Measurements from ENCODE around the gene EPHB1.

Gene EPHB1

GRCh38 chr3:135235541-135235940, 440.5 kb downstream of the EPHB1 start:
- Mint-ChIP-seq H3K36me3 (peaks cover 12% of the 10 kb centered on the region), H3K9me3 (peaks cover 9% of the 10 kb centered on the region), H3K27me3 (no peaks in the 10 kb centered on the region), H3K4me1 (no peaks in the 10 kb centered on the region), H3K27ac (no peak overlapping the region), H3K4me3 (no peak overlapping the region)
- no peak for ATAC-seq

- Mint-ChIP-seq H3K27ac (no peak overlapping the region), H3K4me1 (no peaks in the 10 kb centered on the region), H3K36me3 (peaks cover 12% of the 10 kb centered on the region), H3K9me3 (peaks cover 9% of the 10 kb centered on the region), H3K27me3 (no peaks in the 10 kb centered on the region), H3K4me3 (no peak overlapping the region)
- ATAC-seq, result peak; percentile 31
These were observed 442.5 kb downstream of the EPHB1 start for GRCh38 chr3:135237371-135238143.

GRCh38 chr3:135238236-135238830, 443.3 kb downstream of the EPHB1 start:
- Mint-ChIP-seq H3K27me3 (no peaks in the 10 kb centered on the region), H3K9me3 (peaks cover 9% of the 10 kb centered on the region), H3K36me3 (peaks cover 12% of the 10 kb centered on the region), H3K27ac (no peak overlapping the region), H3K4me1 (no peaks in the 10 kb centered on the region), H3K4me3 (no peak overlapping the region)
- no peak for ATAC-seq

- Mint-ChIP-seq H3K27me3 (no peaks in the 10 kb centered on the region), H3K4me3 (no peak overlapping the region), H3K27ac (no peak overlapping the region), H3K4me1 (no peaks in the 10 kb centered on the region), H3K36me3 (peaks cover 6% of the 10 kb centered on the region), H3K9me3 (peaks cover 4% of the 10 kb centered on the region)
- no peak for ATAC-seq
These were observed 444.0 kb downstream of the EPHB1 start for GRCh38 chr3:135238871-135239614.

- Mint-ChIP-seq H3K27me3 (no peaks in the 10 kb centered on the region), H3K36me3 (peaks cover under 1% of the 10 kb centered on the region), H3K4me3 (no peak overlapping the region), H3K9me3 (no peaks in the 10 kb centered on the region), H3K4me1 (no peaks in the 10 kb centered on the region), H3K27ac (no peak overlapping the region)
- ATAC-seq, result no peak
These were observed 444.5 kb downstream of the EPHB1 start for GRCh38 chr3:135239615-135239884.

- Mint-ChIP-seq H3K4me1 (no peaks in the 10 kb centered on the region), H3K36me3 (no peaks in the 10 kb centered on the region), H3K27ac (no peak overlapping the region), H3K9me3 (no peaks in the 10 kb centered on the region), H3K4me3 (no peak overlapping the region), H3K27me3 (no peaks in the 10 kb centered on the region)
- ATAC-seq, result no peak
These were observed 445.4 kb downstream of the EPHB1 start for GRCh38 chr3:135240426-135240825.

- no peak for ATAC-seq
- Mint-ChIP-seq H3K36me3 (no peaks in the 10 kb centered on the region), H3K27me3 (no peaks in the 10 kb centered on the region), H3K4me1 (no peaks in the 10 kb centered on the region), H3K9me3 (no peaks in the 10 kb centered on the region), H3K27ac (no peak overlapping the region), H3K4me3 (no peak overlapping the region)
These were observed 447.2 kb downstream of the EPHB1 start for GRCh38 chr3:135242285-135242684.

- H3K9me3 Mint-ChIP-seq, result no peaks in the 10 kb centered on the region
These were observed 448.6 kb downstream of the EPHB1 start for GRCh38 chr3:135243616-135244015.

GRCh38 chr3:135246027-135246426, 451.0 kb downstream of the EPHB1 start:
- ATAC-seq, result no peak
- H3K27me3 Mint-ChIP-seq, result no peaks in the 10 kb centered on the region
- H3K36me3 Mint-ChIP-seq, result no peaks in the 10 kb centered on the region
- H3K27ac Mint-ChIP-seq, result no peak overlapping the region
- H3K9me3 Mint-ChIP-seq, result no peaks in the 10 kb centered on the region
- H3K4me1 Mint-ChIP-seq, result no peaks in the 10 kb centered on the region
- H3K4me3 Mint-ChIP-seq, result no peak overlapping the region

More at GRCh38 chr3:135243616-135244015, 448.6 kb downstream of the EPHB1 start:
- Mint-ChIP-seq H3K4me1 (no peaks in the 10 kb centered on the region), H3K36me3 (no peaks in the 10 kb centered on the region), H3K4me3 (no peak overlapping the region), H3K27me3 (no peaks in the 10 kb centered on the region), H3K27ac (no peak overlapping the region)
- no peak for ATAC-seq

- Mint-ChIP-seq H3K4me3 (no peak overlapping the region), H3K9me3 (no peaks in the 10 kb centered on the region), H3K36me3 (no peaks in the 10 kb centered on the region), H3K27me3 (no peaks in the 10 kb centered on the region), H3K27ac (no peak overlapping the region), H3K4me1 (no peaks in the 10 kb centered on the region)
- no peak for ATAC-seq
These were observed 453.2 kb downstream of the EPHB1 start for GRCh38 chr3:135248213-135248612.

- Mint-ChIP-seq H3K27me3 (no peaks in the 10 kb centered on the region), H3K4me1 (no peaks in the 10 kb centered on the region), H3K27ac (no peak overlapping the region), H3K36me3 (no peaks in the 10 kb centered on the region), H3K9me3 (no peaks in the 10 kb centered on the region), H3K4me3 (no peak overlapping the region)
- ATAC-seq, result no peak
These were observed 454.1 kb downstream of the EPHB1 start for GRCh38 chr3:135249186-135249585.

- peaks cover 7% of the 10 kb centered on the region for H3K36me3 Mint-ChIP-seq
- no peak overlapping the region for H3K27ac Mint-ChIP-seq
- no peaks in the 10 kb centered on the region for H3K9me3 Mint-ChIP-seq
These were observed 463.9 kb downstream of the EPHB1 start for GRCh38 chr3:135258916-135259315.

GRCh38 chr3:135260025-135260424, 465.0 kb downstream of the EPHB1 start:
- H3K4me3 Mint-ChIP-seq, result no peak overlapping the region
- peaks cover 7% of the 10 kb centered on the region for H3K36me3 Mint-ChIP-seq
- no peaks in the 10 kb centered on the region for H3K4me1 Mint-ChIP-seq
- peaks cover 6% of the 10 kb centered on the region for H3K27me3 Mint-ChIP-seq
- no peaks in the 10 kb centered on the region for H3K9me3 Mint-ChIP-seq
- no peak for ATAC-seq
- H3K27ac Mint-ChIP-seq, result no peak overlapping the region

More at GRCh38 chr3:135258916-135259315, 463.9 kb downstream of the EPHB1 start:
- ATAC-seq, result no peak
- peaks cover 6% of the 10 kb centered on the region for H3K27me3 Mint-ChIP-seq
- no peak overlapping the region for H3K4me3 Mint-ChIP-seq
- H3K4me1 Mint-ChIP-seq, result no peaks in the 10 kb centered on the region

- ATAC-seq, result no peak
- H3K36me3 Mint-ChIP-seq, result peaks cover 7% of the 10 kb centered on the region
- no peak overlapping the region for H3K4me3 Mint-ChIP-seq
- peaks cover 6% of the 10 kb centered on the region for H3K27me3 Mint-ChIP-seq
- no peak overlapping the region for H3K27ac Mint-ChIP-seq
- H3K9me3 Mint-ChIP-seq, result no peaks in the 10 kb centered on the region
- no peaks in the 10 kb centered on the region for H3K4me1 Mint-ChIP-seq
These were observed 466.2 kb downstream of the EPHB1 start for GRCh38 chr3:135261214-135261775.

GRCh38 chr3:135261916-135262315, 466.9 kb downstream of the EPHB1 start:
- H3K27ac Mint-ChIP-seq, result no peak overlapping the region
- H3K4me1 Mint-ChIP-seq, result no peaks in the 10 kb centered on the region
- no peaks in the 10 kb centered on the region for H3K9me3 Mint-ChIP-seq
- H3K27me3 Mint-ChIP-seq, result peaks cover 6% of the 10 kb centered on the region
- H3K4me3 Mint-ChIP-seq, result no peak overlapping the region
- peaks cover 7% of the 10 kb centered on the region for H3K36me3 Mint-ChIP-seq
- ATAC-seq, result no peak

Measured in stimulated activated memory B cell treated with anti-CD40 and anti-IgM and Interleukin-4, amounts not matched to agents 10 μg/mL and 1 μg/mL and 100 μg/mL, for 72 hours (primary cell).